ENCODE data around the gene CIC.

The CIC gene

GRCh38 chr19:42289556-42290041 lies 20.5 kb downstream of the CIC start:
- H2BK5ac ChIP-seq (ENCODE audit: low read depth, low read length, poor library complexity, severe bottlenecking) = no peak overlapping the region
- H2BK12ac ChIP-seq (ENCODE audit: low read length in 2 of 2) = no peak overlapping the region
- H2BK15ac ChIP-seq (ENCODE audit: low read depth, poor library complexity, severe bottlenecking) = no peak overlapping the region
- H2AK5ac ChIP-seq (ENCODE audit: low read length, severe bottlenecking) = no peak overlapping the region
- no peaks in the 10 kb centered on the region for H3K27me3 ChIP-seq (ENCODE audit: control insufficient read depth in 1 of 2, insufficient read depth in 1 of 2, low read length in 2 of 2)
- no peak overlapping the region for H2BK120ac ChIP-seq (ENCODE audit: low read depth, low read length)
- peaks cover 80 to 90% of the 10 kb centered on the region in 2 experiments for H3K36me3 ChIP-seq (ENCODE audit: control insufficient read depth in 1 of 2, insufficient read depth in 2 of 2, low read depth in 1 of 2, low read length in 2 of 2)
- H4K8ac ChIP-seq (ENCODE audit: low read length) = no peak overlapping the region
- H3K9me3 ChIP-seq (ENCODE audit: control insufficient read depth, low read length) = no peaks in the 10 kb centered on the region
- no peak overlapping the region for H3K14ac ChIP-seq (ENCODE audit: low read length in 2 of 2)
- WGBS = 90% methylated on average over 7 of the region's 8 CpGs
- H2AFZ ChIP-seq (ENCODE audit: low read depth, low read length) = no peak overlapping the region
- H3K23ac ChIP-seq (ENCODE audit: low read length in 2 of 2) = no peak overlapping the region
- H3K4me3 ChIP-seq (ENCODE audit: insufficient read depth in 1 of 2, low read depth in 1 of 2, low read length in 2 of 2) = no peak overlapping the region
- no peak overlapping the region for H3K18ac ChIP-seq (ENCODE audit: low read depth in 1 of 2, low read length in 2 of 2)
- no peak for DNase-seq
- no peak overlapping the region for H4K91ac ChIP-seq (ENCODE audit: low read length)
- no peak overlapping the region for H3K4ac ChIP-seq (ENCODE audit: low read depth in 1 of 2, low read length in 2 of 2)
- peaks cover 33% of the 10 kb centered on the region for H3K4me1 ChIP-seq (ENCODE audit: control insufficient read depth, insufficient read depth, low read depth, low read length)
- H3K9ac ChIP-seq (ENCODE audit: low read length) = no peak overlapping the region
- H3K27ac ChIP-seq (ENCODE audit: low read length, poor library complexity, severe bottlenecking) = no peak overlapping the region
- H3K4me2 ChIP-seq (ENCODE audit: low read length, poor library complexity, severe bottlenecking) = no peak overlapping the region
- H3K79me1 ChIP-seq (replicated peaks; ENCODE audit: low read length, poor library complexity, severe bottlenecking) = peaks cover 58% of the 10 kb centered on the region

DNA sequence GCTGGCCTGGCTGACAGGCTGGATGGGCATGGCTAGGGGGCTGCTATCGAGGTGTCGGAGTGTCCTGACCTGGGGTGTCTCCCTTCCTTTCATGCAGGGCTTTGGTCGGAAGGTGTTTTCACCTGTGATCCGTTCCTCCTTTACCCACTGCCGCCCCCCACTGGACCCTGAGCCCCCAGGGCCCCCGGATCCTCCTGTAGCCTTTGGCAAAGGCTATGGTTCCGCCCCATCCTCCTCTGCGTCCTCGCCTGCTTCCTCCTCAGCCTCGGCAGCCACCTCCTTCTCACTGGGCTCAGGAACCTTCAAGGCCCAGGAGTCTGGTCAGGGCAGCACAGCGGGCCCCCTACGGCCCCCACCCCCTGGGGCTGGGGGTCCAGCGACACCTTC lies 21.1 kb downstream of the CIC start:
- Histone ChIP-seq H2BK12ac (ENCODE audit: low read length in 2 of 2) (no peak overlapping the region), H3K27ac (ENCODE audit: low read length, poor library complexity, severe bottlenecking) (no peak overlapping the region), H4K8ac (ENCODE audit: low read length) (no peak overlapping the region), H4K91ac (ENCODE audit: low read length) (no peak overlapping the region), H3K18ac (ENCODE audit: low read depth in 1 of 2, low read length in 2 of 2) (no peak overlapping the region), H3K9me3 (ENCODE audit: control insufficient read depth, low read length) (no peaks in the 10 kb centered on the region), H3K4ac (ENCODE audit: low read depth in 1 of 2, low read length in 2 of 2) (no peak overlapping the region), H3K27me3 (ENCODE audit: control insufficient read depth in 1 of 2, insufficient read depth in 1 of 2, low read length in 2 of 2) (no peaks in the 10 kb centered on the region), H3K4me2 (ENCODE audit: low read length, poor library complexity, severe bottlenecking) (no peak overlapping the region), H2AK5ac (ENCODE audit: low read length, severe bottlenecking) (no peak overlapping the region), H3K9ac (ENCODE audit: low read length) (no peak overlapping the region), H2BK120ac (ENCODE audit: low read depth, low read length) (no peak overlapping the region), H3K4me1 (ENCODE audit: control insufficient read depth, insufficient read depth, low read depth, low read length) (peaks cover 29% of the 10 kb centered on the region), H3K4me3 (ENCODE audit: insufficient read depth in 1 of 2, low read depth in 1 of 2, low read length in 2 of 2) (no peak overlapping the region), H3K23ac (ENCODE audit: low read length in 2 of 2) (no peak overlapping the region), H3K79me1 (replicated peaks; ENCODE audit: low read length, poor library complexity, severe bottlenecking) (peaks cover 58% of the 10 kb centered on the region), H3K36me3 (ENCODE audit: control insufficient read depth in 1 of 2, insufficient read depth in 2 of 2, low read depth in 1 of 2, low read length in 2 of 2) (peaks cover 83 to 95% of the 10 kb centered on the region in 2 experiments), H2BK15ac (ENCODE audit: low read depth, poor library complexity, severe bottlenecking) (no peak overlapping the region), H2BK5ac (ENCODE audit: low read depth, low read length, poor library complexity, severe bottlenecking) (no peak overlapping the region), H2AFZ (ENCODE audit: low read depth, low read length) (no peak overlapping the region), H3K14ac (ENCODE audit: low read length in 2 of 2) (no peak overlapping the region)
- no peak for DNase-seq
- 93% methylated on average over 13 of the region's 13 CpGs for WGBS

GRCh38 chr19:42290523-42291434 lies 21.7 kb downstream of the CIC start:
- H4K91ac ChIP-seq (ENCODE audit: low read length) = no peak overlapping the region
- H2AK5ac ChIP-seq (ENCODE audit: low read length, severe bottlenecking) = no peak overlapping the region
- H2BK15ac ChIP-seq (ENCODE audit: low read depth, poor library complexity, severe bottlenecking) = no peak overlapping the region
- WGBS = 92% methylated on average over 31 of the region's 31 CpGs
- H3K9me3 ChIP-seq (ENCODE audit: control insufficient read depth, low read length) = no peaks in the 10 kb centered on the region
- peak; percentile 54 for DNase-seq
- H2BK5ac ChIP-seq (ENCODE audit: low read depth, low read length, poor library complexity, severe bottlenecking) = no peak overlapping the region
- no peak overlapping the region for H3K14ac ChIP-seq (ENCODE audit: low read length in 2 of 2)
- H3K4ac ChIP-seq (ENCODE audit: low read depth in 1 of 2, low read length in 2 of 2) = no peak overlapping the region
- peaks cover 90 to 98% of the 10 kb centered on the region in 2 experiments for H3K36me3 ChIP-seq (ENCODE audit: control insufficient read depth in 1 of 2, insufficient read depth in 2 of 2, low read depth in 1 of 2, low read length in 2 of 2)
- H3K9ac ChIP-seq (ENCODE audit: low read length) = no peak overlapping the region
- no peak overlapping the region for H3K4me2 ChIP-seq (ENCODE audit: low read length, poor library complexity, severe bottlenecking)
- no peak overlapping the region for H3K27ac ChIP-seq (ENCODE audit: low read length, poor library complexity, severe bottlenecking)
- peaks cover 23% of the 10 kb centered on the region for H3K4me1 ChIP-seq (ENCODE audit: control insufficient read depth, insufficient read depth, low read depth, low read length)
- no peak overlapping the region for H3K4me3 ChIP-seq (ENCODE audit: insufficient read depth in 1 of 2, low read depth in 1 of 2, low read length in 2 of 2)
- no peak overlapping the region for H2AFZ ChIP-seq (ENCODE audit: low read depth, low read length)
- H3K18ac ChIP-seq (ENCODE audit: low read depth in 1 of 2, low read length in 2 of 2) = no peak overlapping the region
- H4K8ac ChIP-seq (ENCODE audit: low read length) = no peak overlapping the region
- H3K79me1 ChIP-seq (replicated peaks; ENCODE audit: low read length, poor library complexity, severe bottlenecking) = peaks cover 58% of the 10 kb centered on the region
- H2BK12ac ChIP-seq (ENCODE audit: low read length in 2 of 2) = no peak overlapping the region
- H3K27me3 ChIP-seq (ENCODE audit: control insufficient read depth in 1 of 2, insufficient read depth in 1 of 2, low read length in 2 of 2) = no peaks in the 10 kb centered on the region
- H2BK120ac ChIP-seq (ENCODE audit: low read depth, low read length) = no peak overlapping the region
- no peak overlapping the region for H3K23ac ChIP-seq (ENCODE audit: low read length in 2 of 2)

GRCh38 chr19:42291435-42291810 lies 22.4 kb downstream of the CIC start:
- H3K18ac ChIP-seq (ENCODE audit: low read depth in 1 of 2, low read length in 2 of 2) = no peak overlapping the region
- H3K79me1 ChIP-seq (replicated peaks; ENCODE audit: low read length, poor library complexity, severe bottlenecking) = peaks cover 52% of the 10 kb centered on the region
- H2BK12ac ChIP-seq (ENCODE audit: low read length in 2 of 2) = no peak overlapping the region
- no peak overlapping the region for H3K27ac ChIP-seq (ENCODE audit: low read length, poor library complexity, severe bottlenecking)
- H3K36me3 ChIP-seq (ENCODE audit: control insufficient read depth in 1 of 2, insufficient read depth in 2 of 2, low read depth in 1 of 2, low read length in 2 of 2) = peaks cover 95 to 99% of the 10 kb centered on the region in 2 experiments
- no peak overlapping the region for H4K8ac ChIP-seq (ENCODE audit: low read length)
- no peak overlapping the region for H3K4ac ChIP-seq (ENCODE audit: low read depth in 1 of 2, low read length in 2 of 2)
- no peak overlapping the region for H2AFZ ChIP-seq (ENCODE audit: low read depth, low read length)
- no peak overlapping the region for H2BK5ac ChIP-seq (ENCODE audit: low read depth, low read length, poor library complexity, severe bottlenecking)
- no peak overlapping the region for H2BK120ac ChIP-seq (ENCODE audit: low read depth, low read length)
- H3K9me3 ChIP-seq (ENCODE audit: control insufficient read depth, low read length) = no peaks in the 10 kb centered on the region
- no peak overlapping the region for H3K23ac ChIP-seq (ENCODE audit: low read length in 2 of 2)
- WGBS = 71% methylated on average over 9 of the region's 9 CpGs
- H3K9ac ChIP-seq (ENCODE audit: low read length) = no peak overlapping the region
- no peak for DNase-seq
- peaks cover 17% of the 10 kb centered on the region for H3K4me1 ChIP-seq (ENCODE audit: control insufficient read depth, insufficient read depth, low read depth, low read length)
- no peak overlapping the region for H3K4me2 ChIP-seq (ENCODE audit: low read length, poor library complexity, severe bottlenecking)
- H4K91ac ChIP-seq (ENCODE audit: low read length) = no peak overlapping the region
- H2AK5ac ChIP-seq (ENCODE audit: low read length, severe bottlenecking) = no peak overlapping the region
- H3K14ac ChIP-seq (ENCODE audit: low read length in 2 of 2) = no peak overlapping the region
- H3K27me3 ChIP-seq (ENCODE audit: control insufficient read depth in 1 of 2, insufficient read depth in 1 of 2, low read length in 2 of 2) = no peaks in the 10 kb centered on the region
- H3K4me3 ChIP-seq (ENCODE audit: insufficient read depth in 1 of 2, low read depth in 1 of 2, low read length in 2 of 2) = no peak overlapping the region
- no peak overlapping the region for H2BK15ac ChIP-seq (ENCODE audit: low read depth, poor library complexity, severe bottlenecking)

Measured in mesenchymal stem cell (in vitro differentiated cells and primary cell).